Inflammatory macrophage (primary cell): ENCODE results near the gene LILRB3.
A peak's percentile ranks its signal among the peaks of the same experiment; 100 is the strongest.
"Not testable (repeated sequence)": the region's sequence is repeated elsewhere in the genome, so short reads cannot be mapped to it uniquely, and the experiment has no call there.

Source experiments
- DNase-seq, 2 donors: peaks; one replicate each; pipeline ENCODE4 v3.0.0-alpha.2; 2020 to 2022

Gene LILRB3

DNA sequence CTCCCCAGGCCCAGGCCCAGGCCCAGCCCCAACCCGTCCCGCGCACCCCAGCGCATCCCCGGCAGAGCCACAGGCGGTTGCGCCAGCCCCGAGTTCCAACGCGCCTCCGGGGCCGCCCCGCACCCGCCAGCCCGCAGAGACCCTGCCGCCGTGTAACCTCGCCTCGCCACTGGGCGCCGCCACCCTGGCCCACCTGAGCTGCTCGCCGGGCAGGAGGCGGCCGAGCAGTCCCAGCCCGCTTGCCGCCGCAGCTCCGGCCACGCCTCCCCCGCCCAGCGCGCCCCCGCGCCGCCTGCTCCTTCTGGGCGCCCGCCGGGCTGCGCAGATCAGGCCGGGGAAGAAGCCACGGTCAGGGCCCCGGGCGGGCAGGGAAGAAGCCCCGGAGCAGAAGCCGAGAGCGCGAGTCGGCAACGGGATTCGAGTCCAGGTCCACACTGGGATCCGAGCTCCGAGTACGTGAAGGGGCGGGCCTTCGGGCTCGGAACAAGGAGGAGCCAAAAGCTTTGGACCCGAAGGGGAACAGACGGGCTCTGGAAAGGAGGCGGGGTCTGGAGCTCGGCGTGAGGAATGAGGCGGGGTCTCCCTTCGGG is 33.6 kb downstream of the LILRB3 start, which contains the start of gene MBOAT7:
TSS of gene MBOAT7 (minus strand) at position 436 of the 590 bp plus-strand sequence. CDS start 1,072 bp downstream, outside the sequence.
- DNase-seq = no peak

DNA sequence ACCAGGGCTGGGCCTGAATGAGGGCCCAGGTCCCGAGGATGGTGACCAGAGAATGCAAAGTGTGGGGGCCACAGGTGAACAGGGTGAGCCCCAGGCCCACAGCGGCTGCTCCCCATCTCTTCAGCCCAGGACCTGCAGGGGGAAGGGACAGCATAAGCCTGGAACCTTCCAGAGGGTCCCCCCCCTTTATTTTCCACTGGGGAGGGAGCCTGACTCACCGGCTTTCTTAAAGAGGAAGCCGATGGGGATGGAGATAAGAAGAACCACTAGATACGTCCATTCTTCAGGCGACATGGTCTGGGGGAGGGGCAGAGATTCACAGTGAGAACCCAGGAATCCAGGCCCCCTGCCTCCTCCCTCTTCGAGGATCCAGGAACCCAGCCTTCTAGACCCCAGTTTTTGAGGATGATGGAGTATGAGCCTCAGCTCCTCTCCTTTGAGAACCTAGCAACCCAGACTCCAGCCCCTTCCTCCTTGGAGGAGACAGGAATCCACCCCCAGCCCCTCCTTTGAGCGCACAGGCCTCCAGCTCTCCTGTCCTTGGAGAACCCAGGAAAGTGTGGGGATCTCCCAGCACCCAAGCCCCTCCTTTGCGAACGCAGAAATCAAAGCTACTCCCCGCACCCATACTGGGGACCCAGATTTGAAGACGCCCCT is 34.5 kb downstream of the LILRB3 start:
- DNase-seq = peak in 1 of 2 donors; percentile 15

DNA sequence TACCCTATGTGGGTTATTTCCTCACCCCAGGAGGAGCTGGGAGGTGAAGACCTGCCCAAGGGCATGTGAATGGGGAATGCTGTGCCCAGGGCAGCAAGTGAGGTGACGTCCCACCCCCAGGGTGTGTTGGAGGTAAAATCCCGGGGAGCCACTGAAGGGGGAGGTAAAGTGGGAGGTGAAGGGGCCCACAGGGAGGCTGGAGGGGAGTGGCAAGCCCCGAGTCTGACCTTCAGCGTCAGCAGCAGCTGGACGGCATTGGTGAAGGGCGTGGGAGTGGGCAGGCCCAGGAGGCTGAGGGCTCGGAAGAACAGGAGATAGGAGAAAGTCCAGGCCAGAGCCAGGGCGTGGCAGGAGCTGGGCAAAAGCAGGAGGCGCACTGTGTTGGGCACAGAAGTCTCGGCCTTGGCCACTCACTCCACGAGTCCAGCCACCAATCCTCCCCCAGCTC is 35.8 kb downstream of the LILRB3 start:
- DNase-seq = no peak

DNA sequence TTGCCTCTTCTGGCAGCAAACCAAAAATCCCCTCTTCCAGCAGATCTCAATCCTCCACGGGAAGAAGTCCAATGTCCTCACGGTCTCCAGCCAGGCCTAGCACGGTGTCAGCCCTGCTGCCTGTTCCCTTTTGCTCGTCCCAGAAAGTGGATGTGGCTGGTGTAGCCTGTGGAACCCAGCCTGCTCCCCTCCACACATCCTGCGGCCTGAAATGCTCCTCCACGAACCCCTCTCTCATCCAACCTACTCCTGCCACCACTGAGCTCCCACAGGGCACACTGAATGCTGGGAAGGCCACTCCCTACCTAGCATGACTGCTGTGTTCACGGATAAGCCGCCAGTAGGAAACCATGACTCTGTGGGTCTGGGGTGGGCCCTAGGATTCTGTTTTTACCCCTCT is 36.5 kb downstream of the LILRB3 start:
- DNase-seq = no peak

GRCh38 chr19:54183431-54183830 is 39.4 kb downstream of the LILRB3 start:
- DNase-seq = no peak

DNA sequence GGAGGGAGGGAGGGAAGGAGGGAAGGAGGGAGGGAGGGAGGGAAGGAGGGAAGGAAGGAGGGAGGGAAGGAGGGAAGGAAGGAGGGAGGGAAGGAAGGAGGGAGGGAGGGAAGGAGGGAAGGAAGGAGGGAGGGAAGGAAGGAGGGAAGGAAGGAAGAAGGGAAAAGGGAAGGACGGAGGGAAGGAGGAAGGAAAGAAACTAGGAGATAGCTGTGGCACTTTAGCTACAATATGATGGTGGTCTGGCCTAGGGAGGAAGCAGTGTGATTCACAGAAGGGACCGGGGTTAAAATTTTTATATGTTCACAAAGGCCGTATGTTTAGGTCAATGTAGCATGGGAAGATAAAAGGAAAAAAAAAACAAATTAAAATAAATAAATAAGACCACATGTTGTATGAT is 40.9 kb downstream of the LILRB3 start:
- DNase-seq = not testable (repeated sequence)

GRCh38 chr19:54180691-54181091 is 42.1 kb downstream of the LILRB3 start:
- no peak for DNase-seq

DNA sequence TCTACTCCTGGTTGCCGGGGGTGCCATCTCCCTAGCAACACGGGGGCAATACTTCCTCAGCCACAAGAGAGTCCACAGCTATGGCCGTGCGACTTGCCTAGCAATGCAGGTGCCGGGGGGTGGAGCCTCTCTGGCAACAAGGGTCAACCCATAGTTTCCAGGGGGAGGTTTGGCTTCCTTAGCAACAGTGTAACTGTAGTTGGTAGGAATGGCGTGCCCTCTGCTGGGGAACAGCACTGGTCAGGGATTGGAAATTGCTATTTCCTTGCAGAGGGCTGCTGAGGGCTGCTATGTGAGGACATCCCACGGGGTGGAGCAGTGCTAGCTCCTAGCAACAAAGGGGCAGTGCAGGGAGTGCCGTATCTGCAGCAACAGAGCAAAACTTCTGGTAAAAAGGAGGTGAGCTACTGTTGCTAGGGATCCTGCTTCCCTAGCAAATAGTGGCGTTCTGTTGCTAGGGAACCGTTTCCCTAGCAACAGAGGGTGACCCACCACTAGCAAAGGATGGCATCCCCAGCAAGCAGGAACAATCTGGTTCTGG is 42.8 kb downstream of the LILRB3 start:
- peak; percentile 29 to 33 for DNase-seq

GRCh38 chr19:54179262-54179852 is 43.5 kb downstream of the LILRB3 start:
- no peak for DNase-seq

DNA sequence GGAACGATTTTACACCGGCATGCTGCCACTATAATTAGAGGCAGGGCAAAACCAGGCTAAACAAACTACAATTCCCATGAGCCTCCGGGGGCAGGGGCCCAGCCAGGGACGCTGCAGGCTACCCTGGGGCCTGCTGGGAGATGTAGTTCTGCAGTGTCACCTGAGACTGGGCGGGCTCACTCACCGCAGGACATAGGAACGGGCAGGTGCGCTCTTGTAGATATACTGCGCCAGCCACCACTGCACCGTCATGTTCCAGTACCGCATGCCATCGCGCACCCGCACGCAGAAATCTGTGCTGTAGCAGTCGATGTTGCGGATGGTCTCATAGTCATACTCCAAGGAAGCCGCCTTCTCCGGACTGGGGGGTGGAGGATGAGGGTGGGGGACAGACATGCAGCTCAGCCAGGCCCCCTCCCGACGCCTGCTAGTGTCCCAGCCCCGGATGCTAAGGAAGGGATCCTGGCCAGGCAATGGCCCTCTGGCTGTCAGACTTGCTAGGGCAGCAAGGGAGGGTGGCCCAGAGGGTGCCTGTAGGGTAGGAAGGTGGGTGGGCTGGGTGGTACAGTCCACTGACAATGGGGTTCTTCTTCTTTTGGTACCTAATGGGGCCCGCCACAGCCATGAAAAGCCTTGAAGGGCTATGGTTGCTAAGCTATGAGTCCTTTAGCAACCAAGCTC is 44.1 kb downstream of the LILRB3 start:
- DNase-seq = no peak

DNA sequence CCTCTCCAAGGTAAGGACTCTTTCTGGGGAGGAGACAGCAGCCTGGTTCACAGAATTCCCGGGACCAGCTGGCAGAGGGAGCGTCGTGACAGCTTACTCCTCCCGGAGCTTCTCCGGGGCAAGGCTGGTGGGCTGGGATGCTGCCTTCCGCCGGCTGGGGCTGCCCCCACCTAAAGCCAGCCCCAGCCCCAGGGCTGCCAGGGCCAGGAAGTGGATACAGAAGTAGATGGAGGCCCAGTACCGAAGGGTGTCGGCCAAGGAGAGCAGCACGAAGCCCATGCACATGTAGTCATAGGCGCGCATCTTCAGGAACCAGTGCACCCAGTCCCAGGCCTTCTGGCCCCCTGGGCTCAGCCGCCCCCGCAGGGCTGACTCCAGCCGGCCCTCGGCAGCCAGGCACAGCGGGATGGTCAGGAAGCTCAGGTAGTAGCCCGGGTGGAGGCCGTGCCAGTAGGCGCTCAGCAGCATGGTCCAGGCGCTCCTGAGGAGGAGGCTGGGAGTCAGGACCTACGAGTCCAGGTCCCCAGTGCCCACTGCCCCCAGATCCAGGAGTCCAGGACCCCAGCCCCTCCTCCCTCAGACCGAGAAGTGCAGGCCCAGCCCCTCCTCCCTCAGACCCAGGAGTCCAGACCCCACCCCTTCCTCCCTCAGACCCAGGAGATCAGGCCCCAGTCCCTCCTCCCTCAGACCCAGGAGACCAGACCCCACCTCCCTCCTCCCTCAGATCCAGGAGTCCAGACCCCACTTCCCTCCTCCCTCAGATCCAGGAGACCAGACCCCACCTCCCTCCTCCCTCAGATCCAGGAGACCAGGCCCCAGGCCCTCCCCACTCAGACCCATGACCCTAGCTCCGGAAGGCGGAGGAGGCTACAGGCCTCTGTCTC is 48.6 kb downstream of the LILRB3 start:
- DNase-seq = no peak

DNA sequence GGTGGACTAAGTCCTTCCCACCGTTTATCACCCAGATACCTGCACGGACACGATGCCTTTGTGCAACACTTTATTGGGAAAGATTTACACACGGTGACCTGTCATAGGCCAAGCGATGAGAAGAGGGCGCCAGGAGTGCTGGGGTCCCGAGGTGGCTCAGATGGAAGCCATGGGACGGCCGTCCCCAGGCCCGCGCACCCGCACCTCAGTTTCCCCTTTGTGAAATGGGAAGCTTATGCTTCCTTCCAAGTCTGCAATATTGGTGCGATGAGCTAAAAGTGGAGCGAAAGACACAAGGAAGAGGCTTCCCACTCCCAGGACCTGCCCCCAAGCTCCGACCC is 49.5 kb downstream of the LILRB3 start:
- no peak for DNase-seq

DNA sequence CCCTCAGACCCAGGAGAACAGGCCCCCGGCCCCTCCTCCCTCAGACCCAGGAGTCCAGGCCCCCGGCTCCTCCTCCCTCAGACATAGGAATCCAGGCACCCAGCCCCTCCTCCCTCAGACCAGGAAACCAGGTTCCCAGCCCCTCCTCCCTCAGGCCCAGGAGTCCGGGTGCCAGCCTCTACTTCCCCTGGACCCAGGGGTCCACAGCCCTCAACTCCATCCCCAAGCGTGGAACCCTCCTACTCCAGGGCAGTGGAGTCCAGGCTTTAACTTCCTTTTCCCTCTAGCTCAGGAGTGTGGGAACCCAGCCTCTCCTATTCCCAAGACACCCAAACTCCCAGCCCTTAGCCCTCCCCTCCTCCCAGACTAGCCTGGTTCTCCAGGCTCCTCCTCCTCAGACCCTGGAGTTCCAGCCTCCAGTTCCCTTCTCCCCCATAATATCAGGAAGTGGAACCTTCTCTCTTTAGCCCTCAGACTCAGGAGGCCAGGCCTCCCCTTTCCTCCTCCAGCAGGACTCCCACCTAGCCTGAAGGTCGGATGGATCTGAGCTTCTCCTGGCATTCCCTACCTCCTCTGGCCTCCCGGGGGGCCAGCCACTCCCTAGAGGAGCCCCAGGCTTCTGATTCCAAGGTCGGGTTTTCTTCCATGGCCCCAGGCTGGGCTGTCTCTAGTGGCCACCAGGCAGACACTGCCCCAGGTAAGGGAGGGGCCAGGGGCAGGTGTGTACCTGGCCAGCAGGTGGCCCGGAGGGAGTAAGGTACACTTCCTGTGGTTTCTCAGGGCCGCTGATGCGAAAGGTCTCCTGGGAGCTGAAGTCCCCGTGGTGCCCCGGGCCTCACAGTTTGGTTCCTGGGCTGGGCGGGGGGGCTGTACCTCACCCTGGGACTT is 50.1 kb downstream of the LILRB3 start, which contains the start of gene TMC4:
TSS of gene TMC4 (minus strand) at position 690 of the 888 bp plus-strand sequence. CDS start at position 647, 43 bp downstream.
- DNase-seq = no peak

- not testable (repeated sequence) for DNase-seq
These were observed 50.9 kb downstream of the LILRB3 start for GRCh38 chr19:54171736-54172431.

- no peak for DNase-seq
These were observed 53.6 kb downstream of the LILRB3 start for GRCh38 chr19:54169149-54169740.

- peak; percentile 92 to 93 for DNase-seq
These were observed 54.5 kb downstream of the LILRB3 start for GRCh38 chr19:54168174-54168917.
